NAMALWA (cell line): Measurements from ENCODE around the gene EBP.
"Not testable (repeated sequence)": the region's sequence is repeated elsewhere in the genome, so short reads cannot be mapped to it uniquely, and the experiment has no call there.

Experiments used
- DNase-seq: peaks from one replicate; pipeline ENCODE4 v3.0.0-alpha.2; 2015; ENCODE audit warnings: low spot score

Gene EBP

GRCh38 chrX:48493890-48494364, 27.7 kb upstream of the EBP start:
- DNase-seq, result peak; percentile 60

- no peak for DNase-seq
These were observed 24.9 kb upstream of the EBP start for GRCh38 chrX:48496660-48497059.

- no peak for DNase-seq
These were observed 23.7 kb upstream of the EBP start for GRCh38 chrX:48497871-48498270.

GRCh38 chrX:48498374-48498809, 23.2 kb upstream of the EBP start:
- no peak for DNase-seq

- DNase-seq, result no peak
These were observed 17.3 kb upstream of the EBP start for GRCh38 chrX:48504261-48504660.

- DNase-seq, result no peak
These were observed 16.1 kb upstream of the EBP start for GRCh38 chrX:48505481-48505880.

GRCh38 chrX:48507246-48507645, 14.4 kb upstream of the EBP start:
- DNase-seq, result no peak

- DNase-seq, result peak; percentile 80
These were observed 13.0 kb upstream of the EBP start, which contains the start of gene PORCN for GRCh38 chrX:48508400-48509244. PORCN (plus strand) TSS chrX:48508992; CDS start chrX:48509821, 829 bp downstream.

GRCh38 chrX:48509245-48509590, 12.4 kb upstream of the EBP start:
- peak; percentile 13 for DNase-seq

GRCh38 chrX:48509619-48510018, 12.0 kb upstream of the EBP start:
- no peak for DNase-seq

GRCh38 chrX:48511560-48511959, 10.0 kb upstream of the EBP start:
- no peak for DNase-seq

- no peak for DNase-seq
These were observed 9.2 kb upstream of the EBP start for GRCh38 chrX:48512371-48512935.

GRCh38 chrX:48513670-48514069, 7.9 kb upstream of the EBP start:
- no peak for DNase-seq

- no peak for DNase-seq
These were observed 7.3 kb upstream of the EBP start for GRCh38 chrX:48514126-48514806.

- no peak for DNase-seq
These were observed 6.6 kb upstream of the EBP start for GRCh38 chrX:48514868-48515460.

GRCh38 chrX:48515842-48516241, 5.8 kb upstream of the EBP start:
- no peak for DNase-seq

GRCh38 chrX:48516285-48516684, 5.3 kb upstream of the EBP start:
- DNase-seq, result no peak

GRCh38 chrX:48516987-48517386, 4.6 kb upstream of the EBP start:
- DNase-seq, result no peak

- DNase-seq, result not testable (repeated sequence)
These were observed 2.1 kb upstream of the EBP start for GRCh38 chrX:48519481-48519880.

- no peak for DNase-seq
These were observed 1.2 kb upstream of the EBP start for GRCh38 chrX:48520455-48520854.

- no peak for DNase-seq
These were observed 644 bp upstream of the EBP start for GRCh38 chrX:48520976-48521352.

GRCh38 chrX:48522291-48522690, 683 bp downstream of the EBP start:
- DNase-seq, result no peak

GRCh38 chrX:48523682-48524081, 2.1 kb downstream of the EBP start:
- no peak for DNase-seq
